HepG2 (cell line): ENCODE data around the gene UQCR11. TPM values are rescaled to one million over a fixed set of nuclear protein-coding genes. Genes with fewer than 3 reads are reported as not detected.

ENCODE experiments used
- ARID3A ChIP-seq: IDR thresholded peaks from 2 replicates; pipeline ENCODE4 v1.6.1; 2012; ENCODE audit warnings: low read depth, low read length, improper control_type of control experiment
- CHD2 ChIP-seq: IDR thresholded peaks from 2 replicates; pipeline ENCODE4 v1.6.1; 2011; ENCODE audit warnings: low read depth, low read length, improper control_type of control experiment
- GLMP ChIP-seq: sonication (generic); formaldehyde crosslinking; IDR thresholded peaks from 2 replicates; pipeline ENCODE4 v1.9.0; 2021; ENCODE audit warnings: missing genetic modification reagents, mild to moderate bottlenecking, borderline replicate concordance
- HDAC1 ChIP-seq: sonication (generic); formaldehyde crosslinking; IDR thresholded peaks from 2 replicates; pipeline ENCODE4 v1.5.1; 2020; ENCODE audit warnings: mild to moderate bottlenecking, missing genetic modification reagents
- HNF1B ChIP-seq: sonication (generic); formaldehyde crosslinking; IDR thresholded peaks from 2 replicates; pipeline ENCODE4 v1.5.1; 2020; ENCODE audit warnings: mild to moderate bottlenecking, moderate library complexity, missing genetic modification reagents
- NR2F6 ChIP-seq, 2 experiments: IDR thresholded peaks; 2 replicates each; pipeline ENCODE4 v1.6.1; 2016; ENCODE audit warnings: antibody characterized with exemption in 1 of 2, mild to moderate bottlenecking in 1 of 2
- RAD21 ChIP-seq: fragments of 450-650 bp; formaldehyde crosslinking; IDR thresholded peaks from 2 replicates; pipeline ENCODE4 v1.5.0; 2020; ENCODE audit warnings: mild to moderate bottlenecking
- TOPORS ChIP-seq: sonication (generic); formaldehyde crosslinking; IDR thresholded peaks from 2 replicates; pipeline ENCODE4 v1.8.0; 2023; ENCODE audit warnings: mild to moderate bottlenecking, missing genetic modification reagents
- ZBTB2 ChIP-seq: sonication (generic); formaldehyde crosslinking; IDR thresholded peaks from 2 replicates; pipeline ENCODE4 v1.8.0; 2022; ENCODE audit warnings: low read depth, missing genetic modification reagents
- ZBTB25 ChIP-seq: IDR thresholded peaks from 2 replicates; pipeline ENCODE4 v1.6.1; 2018; ENCODE audit warnings: missing genetic modification reagents
- ZBTB37 ChIP-seq: sonication (generic); formaldehyde crosslinking; IDR thresholded peaks from 2 replicates; pipeline ENCODE4 v1.4.0; 2020; ENCODE audit warnings: mild to moderate bottlenecking, missing genetic modification reagents
- ZFP36L2 ChIP-seq: sonication (generic); formaldehyde crosslinking; IDR thresholded peaks from 2 replicates; pipeline ENCODE4 v1.4.0; 2020; ENCODE audit warnings: missing genetic modification reagents
- ZNF264 ChIP-seq: sonication (generic); formaldehyde crosslinking; IDR thresholded peaks from 2 replicates; pipeline ENCODE4 v1.4.0; 2020; ENCODE audit warnings: missing genetic modification reagents
- ZNF558 ChIP-seq: sonication (generic); formaldehyde crosslinking; IDR thresholded peaks from 2 replicates; pipeline ENCODE4 v1.9.0; 2022; ENCODE audit warnings: mild to moderate bottlenecking, missing genetic modification reagents, borderline replicate concordance
- ZNF619 ChIP-seq: sonication (generic); formaldehyde crosslinking; IDR thresholded peaks from 2 replicates; pipeline ENCODE4 v1.4.0; 2020; ENCODE audit warnings: mild to moderate bottlenecking, missing genetic modification reagents
- ZNF629 ChIP-seq: sonication (generic); formaldehyde crosslinking; conservative IDR thresholded peaks from 2 replicates; pipeline ENCODE4 v1.5.0; 2020; ENCODE audit warnings: missing genetic modification reagents
- ZNF784 ChIP-seq: sonication (generic); formaldehyde crosslinking; IDR thresholded peaks from 2 replicates; pipeline ENCODE4 v1.5.1; 2020; ENCODE audit warnings: missing genetic modification reagents, mild to moderate bottlenecking, borderline replicate concordance
- polyA plus RNA-seq, 8 experiments: library from polyadenylated mRNA; depleted of rRNA in 3 of 8; stranded (reverse) in 7 of 8; unstranded in 1 of 8; fragments of >200 nt; fragmentation: Illumina TruSeq in 4 of 8; extraction: Trizol in 4 of 8; gene quantifications; 2 replicates each; pipeline versions ENCODE4 v1.2.1 to v1.2.3, GENCODE V29; 2011 to 2016; ENCODE audit warnings: low read depth in 4 of 8, missing spikeins in 1 of 8, mixed read lengths in 1 of 8; ENCODE audit not compliant: insufficient read depth in 1 of 8
- total RNA-seq, 5 experiments: library from RNA; depleted of rRNA; stranded (reverse); fragments of >200 nt; fragmentation: Illumina TruSeq; extraction: Trizol; gene quantifications; 2 replicates each; pipeline ENCODE4 v1.2.3, GENCODE V29; 2016; ENCODE audit warnings: low read depth in 1 of 5

UQCR11 gene
- total and polyA plus RNA-seq, 2 of the 13 experiments (the other 11 are each of a cell fraction or from before 2014, with no cell fraction given), result 125 to 214 TPM

GRCh38 chr19:1592024-1592754 lies 13.1 kb downstream of the UQCR11 start (continued):
- TF ChIP-seq GLMP (CRISPR knock-in tag), result no peak
- no peak for TF ChIP-seq CHD2
- TF ChIP-seq ZNF264 (CRISPR knock-in tag), result no peak
- TF ChIP-seq RAD21 (CRISPR knock-in tag), result no peak; the same call in none of the 2 replicates
- TF ChIP-seq ZBTB37, result no peak
- TF ChIP-seq HDAC1 (CRISPR knock-in tag), result peak; percentile 75; the same call in 1 of the 2 replicates
- TF ChIP-seq ARID3A, result 0 out of 2 replicates have a peak, but pooled peaks have one; percentile 10
- peak; percentile 85; the same call in 1 of the 2 replicates for TF ChIP-seq ZNF558
- no peak for TF ChIP-seq NR2F6 (IDR thresholded peaks at IDR 0.05)
- TF ChIP-seq NR2F6 (CRISPR knock-in tag; IDR thresholded peaks at IDR 0.05), result no peak
- TF ChIP-seq ZNF629 (CRISPR knock-in tag), result no peak
- peak; percentile 53; the same call in 1 of the 2 replicates for TF ChIP-seq HNF1B (CRISPR knock-in tag)
- no peak for TF ChIP-seq ZFP36L2 (CRISPR knock-in tag)
- TF ChIP-seq TOPORS (CRISPR knock-in tag), result no peak; the same call in 1 of the 2 replicates
- peak; percentile 87 for TF ChIP-seq ZBTB2 (CRISPR knock-in tag)
- TF ChIP-seq ZBTB25 (CRISPR knock-in tag), result 0 out of 2 replicates have a peak, but pooled peaks have one; percentile 27
- 0 out of 2 replicates have a peak, but pooled peaks have one; percentile 38 for TF ChIP-seq ZNF619 (CRISPR knock-in tag)
- TF ChIP-seq ZNF784 (CRISPR knock-in tag), result peak; percentile 80; the same call in 1 of the 2 replicates
